GM12864 (cell line): ENCODE data around the gene KMT2D.
A peak's percentile ranks its signal among the peaks of the same experiment; 100 is the strongest.

Experiments
- DNase-seq: peaks from one replicate; pipeline ENCODE4 v3.0.0-alpha.2; 2011; ENCODE audit warnings: low read depth
- H3K4me3 ChIP-seq: 2 replicates; pipeline ENCODE4 v1.5.1; 2011; ENCODE audit warnings: mild to moderate bottlenecking, low read depth, low read length, control low read depth
- TF ChIP-seq, protein P1 (sequence below): IDR thresholded peaks from 2 replicates; pipeline ENCODE4 v1.5.1; 2011; ENCODE audit warnings: low read depth, mild to moderate bottlenecking, moderate library complexity, low read length, control low read depth, inconsistent platforms; ENCODE audit errors: missing control alignments

Gene KMT2D

DNA sequence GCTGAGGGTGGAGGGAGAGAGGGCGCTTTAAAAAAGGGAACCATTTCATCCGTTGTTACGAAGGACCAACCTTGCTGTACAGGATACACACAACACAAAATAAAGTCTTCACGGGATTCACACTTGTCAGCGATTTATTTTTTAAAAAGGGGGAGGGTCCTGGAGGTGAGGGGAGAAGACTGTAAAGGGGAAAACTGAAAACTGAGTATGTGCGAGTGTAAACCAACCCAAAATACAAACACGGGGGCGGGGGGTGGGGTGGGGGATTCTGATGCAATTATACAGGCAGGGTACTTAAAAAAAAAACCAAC is 41.5 kb downstream of the KMT2D start:
- TF ChIP-seq, protein P1, sequence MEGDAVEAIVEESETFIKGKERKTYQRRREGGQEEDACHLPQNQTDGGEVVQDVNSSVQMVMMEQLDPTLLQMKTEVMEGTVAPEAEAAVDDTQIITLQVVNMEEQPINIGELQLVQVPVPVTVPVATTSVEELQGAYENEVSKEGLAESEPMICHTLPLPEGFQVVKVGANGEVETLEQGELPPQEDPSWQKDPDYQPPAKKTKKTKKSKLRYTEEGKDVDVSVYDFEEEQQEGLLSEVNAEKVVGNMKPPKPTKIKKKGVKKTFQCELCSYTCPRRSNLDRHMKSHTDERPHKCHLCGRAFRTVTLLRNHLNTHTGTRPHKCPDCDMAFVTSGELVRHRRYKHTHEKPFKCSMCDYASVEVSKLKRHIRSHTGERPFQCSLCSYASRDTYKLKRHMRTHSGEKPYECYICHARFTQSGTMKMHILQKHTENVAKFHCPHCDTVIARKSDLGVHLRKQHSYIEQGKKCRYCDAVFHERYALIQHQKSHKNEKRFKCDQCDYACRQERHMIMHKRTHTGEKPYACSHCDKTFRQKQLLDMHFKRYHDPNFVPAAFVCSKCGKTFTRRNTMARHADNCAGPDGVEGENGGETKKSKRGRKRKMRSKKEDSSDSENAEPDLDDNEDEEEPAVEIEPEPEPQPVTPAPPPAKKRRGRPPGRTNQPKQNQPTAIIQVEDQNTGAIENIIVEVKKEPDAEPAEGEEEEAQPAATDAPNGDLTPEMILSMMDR = no peak
- no peak for DNase-seq
- peak overlapping the region; percentile 85 for H3K4me3 ChIP-seq

DNA sequence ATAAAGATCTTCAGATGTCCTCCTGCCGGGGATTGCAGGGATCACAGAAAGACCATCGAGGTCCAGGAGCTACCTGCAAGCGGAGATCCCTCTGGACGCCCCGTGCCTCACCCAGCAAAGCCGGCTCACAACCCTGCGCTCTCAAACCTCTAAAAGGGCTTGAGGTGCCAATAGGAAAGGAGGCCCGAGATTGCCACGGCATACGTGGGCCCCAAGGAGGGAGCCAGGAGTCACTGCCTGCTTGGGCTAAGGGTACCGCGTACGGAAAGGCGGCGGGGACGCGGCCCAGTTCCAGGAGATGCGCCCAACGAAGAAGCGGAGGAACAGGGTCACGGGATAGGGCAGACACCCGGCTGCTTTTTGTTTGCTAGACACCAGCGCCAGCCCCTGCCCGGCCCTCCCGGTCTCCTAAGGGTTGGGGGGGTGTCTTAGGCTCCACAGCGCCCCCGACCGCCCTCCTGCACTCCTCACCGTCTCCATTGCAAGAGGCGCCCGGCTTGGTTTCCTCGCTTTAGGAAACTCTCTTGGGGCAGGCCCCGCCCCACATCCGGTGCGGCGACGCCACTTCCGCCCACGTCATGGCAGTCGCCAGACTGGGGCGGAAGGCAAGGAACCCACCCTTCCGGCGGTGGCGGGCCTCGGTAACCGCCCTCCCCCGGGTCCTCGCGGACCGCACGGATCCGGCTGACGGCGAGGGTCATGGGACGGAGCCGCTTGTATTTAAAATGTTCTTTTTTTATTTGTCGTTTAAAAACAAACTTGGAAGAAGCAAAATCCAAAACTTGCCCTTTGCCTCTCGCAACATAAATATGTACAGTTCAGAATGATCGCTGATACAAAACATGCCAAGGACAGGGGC is 42.1 kb downstream of the KMT2D start, which contains the start of gene PRKAG1:
Gene PRKAG1 (minus strand): TSS at position 516 of the 859 bp plus-strand sequence. CDS start 36 bp downstream, at position 480.
- peak; percentile 91 for DNase-seq
- TF ChIP-seq, protein P1 = peak; percentile 49
- peak within 1 kb of the TSS; percentile 85 for H3K4me3 ChIP-seq

DNA sequence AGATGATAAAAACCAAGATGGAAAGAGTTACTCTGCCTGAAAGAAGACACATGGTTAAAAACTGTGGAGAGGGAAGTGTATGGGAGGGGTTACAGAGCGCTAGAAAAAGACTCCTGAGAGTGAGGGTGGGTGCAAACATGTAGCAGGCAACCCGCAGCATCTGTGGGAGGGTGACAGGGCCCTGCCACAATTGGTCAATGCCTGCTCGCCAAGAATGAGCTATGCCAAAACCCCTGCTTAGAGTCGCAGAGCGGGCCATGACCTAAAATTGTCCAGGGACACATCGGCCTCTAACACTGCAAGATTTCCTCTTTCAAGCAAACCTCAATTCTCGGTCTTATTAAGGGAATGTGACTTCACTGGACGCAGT is 42.7 kb downstream of the KMT2D start:
- DNase-seq = no peak
- TF ChIP-seq, protein P1 = peak; percentile 4
- peak overlapping the region; percentile 85 for H3K4me3 ChIP-seq

DNA sequence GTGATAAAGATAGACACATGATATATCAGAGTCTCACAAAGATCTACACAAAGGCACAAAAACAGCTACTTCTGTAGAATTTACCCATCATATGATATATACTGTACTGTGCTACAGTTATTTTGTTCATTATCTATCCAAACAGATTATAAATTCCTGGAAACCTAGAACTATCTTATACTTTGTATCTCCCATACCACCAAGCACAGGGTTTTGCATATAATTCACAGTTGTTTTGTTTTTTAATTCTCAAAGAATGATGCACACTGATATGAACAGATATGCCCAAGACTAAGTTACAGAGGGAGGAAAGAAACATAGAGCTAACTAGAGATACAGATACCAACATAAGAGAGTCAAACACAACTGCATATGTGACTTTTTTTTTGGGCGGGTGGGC is 45.4 kb downstream of the KMT2D start:
- DNase-seq = no peak
- H3K4me3 ChIP-seq = no peak overlapping the region
- TF ChIP-seq, protein P1 = no peak

DNA sequence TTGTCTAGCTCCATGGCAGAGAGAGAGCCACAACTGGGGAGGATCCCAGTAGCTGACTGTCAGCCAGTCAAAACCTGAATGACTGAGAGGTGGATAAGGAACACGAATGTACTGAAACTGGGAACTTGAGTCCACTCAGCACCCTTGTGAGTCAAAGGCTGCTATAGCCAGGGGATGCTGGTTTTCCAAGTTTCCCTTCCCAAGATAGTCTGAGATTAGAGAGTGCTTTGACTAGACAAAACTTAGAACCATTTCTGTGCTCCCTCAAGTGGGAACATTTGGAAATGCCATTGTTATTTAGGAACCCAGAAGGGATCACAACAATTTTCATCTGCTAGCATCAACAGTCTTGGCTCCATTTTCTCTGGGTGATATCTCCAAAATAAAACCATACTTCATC is 46.0 kb downstream of the KMT2D start:
- no peak for DNase-seq
- TF ChIP-seq, protein P1 = no peak
- no peak overlapping the region for H3K4me3 ChIP-seq

DNA sequence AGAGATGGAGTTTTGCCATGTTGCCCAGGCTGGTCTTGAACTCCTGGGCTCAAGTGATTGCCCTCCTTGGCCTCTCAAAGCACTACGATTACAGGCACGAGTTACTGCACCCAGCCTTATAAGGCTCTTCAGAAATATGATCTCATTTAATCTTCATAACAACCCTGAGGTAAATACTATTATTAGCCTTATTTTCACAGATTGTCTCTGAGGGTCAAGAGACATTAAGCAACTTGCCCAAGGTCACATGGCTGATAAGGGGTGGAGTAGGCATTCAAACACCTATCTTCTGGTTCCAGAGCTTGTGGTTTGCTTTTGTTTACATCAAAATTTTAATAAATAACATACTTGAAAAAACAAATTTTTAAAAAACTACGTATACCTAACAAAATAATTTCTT is 47.2 kb downstream of the KMT2D start:
- TF ChIP-seq, protein P1 = no peak
- no peak for DNase-seq
- no peak overlapping the region for H3K4me3 ChIP-seq

DNA sequence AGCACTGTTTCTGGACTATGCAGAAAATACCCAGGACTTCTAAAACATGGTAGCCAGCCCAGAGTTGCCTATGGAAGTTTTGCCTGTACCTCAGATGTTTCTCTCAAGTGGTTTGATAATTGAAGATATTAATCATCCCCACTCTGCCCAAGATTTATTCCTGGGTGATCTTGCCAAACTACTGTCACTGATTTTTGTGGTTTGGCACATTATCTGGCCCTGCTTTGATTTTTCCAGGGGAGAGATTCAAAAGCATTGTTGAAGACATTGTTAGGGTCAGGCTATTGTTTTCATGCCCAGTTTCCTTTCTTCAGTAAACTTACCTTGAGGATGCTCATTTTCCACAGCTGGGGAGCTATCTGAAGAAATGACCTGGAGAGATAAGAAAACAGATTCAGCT is 47.9 kb downstream of the KMT2D start:
- no peak overlapping the region for H3K4me3 ChIP-seq
- TF ChIP-seq, protein P1 = no peak
- no peak for DNase-seq
